Measurements from ENCODE around the gene TDRD15.

GRCh38 chr2:21155365-21156136 is 31.8 kb downstream of the TDRD15 start:
- TF ChIP-seq EZH2 (IDR thresholded peaks at IDR 0.05; ENCODE audit: low read depth) (no peak), CTCF (conservative IDR thresholded peaks at IDR 0.05) (no peak)
